22Rv1 (cell line): ENCODE results near the gene ZFX.

Source experiments
- ZFX ChIP-seq: fragments of 450-650 bp; IDR thresholded peaks from 2 replicates; pipeline ENCODE4 v1.6.1; 2017; ENCODE audit warnings: antibody characterized with exemption, borderline replicate concordance
- TF ChIP-seq, protein P1 (sequence below): fragments of 450-650 bp; IDR thresholded peaks from 2 replicates; pipeline ENCODE4 v1.5.1; 2017; ENCODE audit warnings: mild to moderate bottlenecking

- TF ChIP-seq, protein P1, sequence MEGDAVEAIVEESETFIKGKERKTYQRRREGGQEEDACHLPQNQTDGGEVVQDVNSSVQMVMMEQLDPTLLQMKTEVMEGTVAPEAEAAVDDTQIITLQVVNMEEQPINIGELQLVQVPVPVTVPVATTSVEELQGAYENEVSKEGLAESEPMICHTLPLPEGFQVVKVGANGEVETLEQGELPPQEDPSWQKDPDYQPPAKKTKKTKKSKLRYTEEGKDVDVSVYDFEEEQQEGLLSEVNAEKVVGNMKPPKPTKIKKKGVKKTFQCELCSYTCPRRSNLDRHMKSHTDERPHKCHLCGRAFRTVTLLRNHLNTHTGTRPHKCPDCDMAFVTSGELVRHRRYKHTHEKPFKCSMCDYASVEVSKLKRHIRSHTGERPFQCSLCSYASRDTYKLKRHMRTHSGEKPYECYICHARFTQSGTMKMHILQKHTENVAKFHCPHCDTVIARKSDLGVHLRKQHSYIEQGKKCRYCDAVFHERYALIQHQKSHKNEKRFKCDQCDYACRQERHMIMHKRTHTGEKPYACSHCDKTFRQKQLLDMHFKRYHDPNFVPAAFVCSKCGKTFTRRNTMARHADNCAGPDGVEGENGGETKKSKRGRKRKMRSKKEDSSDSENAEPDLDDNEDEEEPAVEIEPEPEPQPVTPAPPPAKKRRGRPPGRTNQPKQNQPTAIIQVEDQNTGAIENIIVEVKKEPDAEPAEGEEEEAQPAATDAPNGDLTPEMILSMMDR, result no peak
- TF ChIP-seq ZFX, result no peak
These were observed 55.4 kb downstream of the ZFX start for GRCh38 chrX:24204958-24205357.
